GM18502 (cell line): ENCODE results near the gene CHAF1B.
"Not testable (repeated sequence)": the region's sequence is repeated elsewhere in the genome, so short reads cannot be mapped to it uniquely, and the experiment has no call there.

Experiments
- ATAC-seq: cut with Tn5 transposase; IDR thresholded peaks from one replicate; pipeline ENCODE4 v1.9.1; 2021; ENCODE audit warnings: mild to moderate bottlenecking; ENCODE audit not compliant: unreplicated experiment, poor library complexity

The CHAF1B gene

GRCh38 chr21:36386031-36386642 lies 945 bp downstream of the CHAF1B start:
- ATAC-seq, result no peak

GRCh38 chr21:36388096-36388495 lies 2.9 kb downstream of the CHAF1B start:
- ATAC-seq, result no peak

GRCh38 chr21:36388835-36389234 lies 3.6 kb downstream of the CHAF1B start:
- no peak for ATAC-seq

- ATAC-seq, result not testable (repeated sequence)
These were observed 6.5 kb downstream of the CHAF1B start for GRCh38 chr21:36391649-36392048.

- ATAC-seq, result no peak
These were observed 10.3 kb downstream of the CHAF1B start for GRCh38 chr21:36395353-36396111.

- no peak for ATAC-seq
These were observed 11.1 kb downstream of the CHAF1B start for GRCh38 chr21:36396325-36396724.

- ATAC-seq, result no peak
These were observed 11.8 kb downstream of the CHAF1B start for GRCh38 chr21:36396971-36397370.

- no peak for ATAC-seq
These were observed 12.4 kb downstream of the CHAF1B start for GRCh38 chr21:36397606-36398005.

GRCh38 chr21:36399736-36400135 lies 14.5 kb downstream of the CHAF1B start:
- not testable (repeated sequence) for ATAC-seq

- no peak for ATAC-seq
These were observed 15.5 kb downstream of the CHAF1B start for GRCh38 chr21:36400719-36401118.

GRCh38 chr21:36402339-36402738 lies 17.1 kb downstream of the CHAF1B start:
- ATAC-seq, result no peak

- no peak for ATAC-seq
These were observed 18.5 kb downstream of the CHAF1B start for GRCh38 chr21:36403713-36404112.

- no peak for ATAC-seq
These were observed 23.4 kb downstream of the CHAF1B start for GRCh38 chr21:36408568-36408967.

- ATAC-seq, result no peak
These were observed 26.1 kb downstream of the CHAF1B start for GRCh38 chr21:36411301-36411700.

GRCh38 chr21:36412916-36413315 lies 27.7 kb downstream of the CHAF1B start:
- no peak for ATAC-seq

- no peak for ATAC-seq
These were observed 30.2 kb downstream of the CHAF1B start for GRCh38 chr21:36415375-36415774.

GRCh38 chr21:36419241-36419640 lies 34.0 kb downstream of the CHAF1B start:
- ATAC-seq, result no peak

- no peak for ATAC-seq
These were observed 34.8 kb downstream of the CHAF1B start for GRCh38 chr21:36419996-36420395.

GRCh38 chr21:36420571-36421339 lies 35.6 kb downstream of the CHAF1B start:
- ATAC-seq, result no peak

- no peak for ATAC-seq
These were observed 37.3 kb downstream of the CHAF1B start for GRCh38 chr21:36422279-36423098.
